Stimulated activated CD4-positive, alpha-beta T cell treated with anti-CD3 and anti-CD28 coated beads, Interleukin-1b, Interleukin-23, amount 100 ng/mL, for 4 hours (primary cell): ENCODE measurements around the gene MIPEP.
"Not testable (repeated sequence)": the region's sequence is repeated elsewhere in the genome, so short reads cannot be mapped to it uniquely, and the experiment has no call there.

ENCODE experiments used
- DNase-seq, 2 donors: peaks; one replicate each; pipeline ENCODE4 v3.0.0-alpha.2; 2020; ENCODE audit warnings: low read depth in 2 of 2

Gene MIPEP

DNA sequence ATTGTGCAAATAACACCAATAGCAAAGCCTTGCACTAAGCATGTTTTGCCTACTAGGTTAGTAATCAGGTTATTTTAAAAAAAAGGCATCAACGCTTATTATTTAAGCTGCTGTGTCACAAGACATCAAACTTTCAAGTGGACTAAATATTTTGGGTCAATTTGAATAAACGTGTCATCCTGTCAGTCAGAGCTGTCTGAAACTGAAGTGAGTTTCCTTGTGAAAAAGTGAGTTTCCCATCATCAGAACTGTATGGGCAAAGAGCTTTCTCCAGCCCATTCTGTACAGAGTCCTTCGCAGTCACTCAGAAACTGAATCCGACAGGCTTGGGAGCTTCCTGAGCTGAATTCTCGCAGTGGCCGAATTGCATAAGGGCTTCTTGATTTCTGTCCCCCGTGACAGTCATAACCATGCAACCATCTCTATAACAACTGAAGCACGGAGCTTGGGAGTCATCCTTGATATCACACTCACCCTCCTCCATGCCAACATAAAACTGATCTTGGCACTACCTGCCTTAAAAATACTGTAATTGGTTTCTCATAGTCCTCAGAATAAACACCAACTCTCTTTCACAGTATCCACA lies 139.8 kb downstream of the MIPEP start:
- no peak for DNase-seq

GRCh38 chr13:23748109-23748990 lies 140.8 kb downstream of the MIPEP start:
- no peak for DNase-seq

DNA sequence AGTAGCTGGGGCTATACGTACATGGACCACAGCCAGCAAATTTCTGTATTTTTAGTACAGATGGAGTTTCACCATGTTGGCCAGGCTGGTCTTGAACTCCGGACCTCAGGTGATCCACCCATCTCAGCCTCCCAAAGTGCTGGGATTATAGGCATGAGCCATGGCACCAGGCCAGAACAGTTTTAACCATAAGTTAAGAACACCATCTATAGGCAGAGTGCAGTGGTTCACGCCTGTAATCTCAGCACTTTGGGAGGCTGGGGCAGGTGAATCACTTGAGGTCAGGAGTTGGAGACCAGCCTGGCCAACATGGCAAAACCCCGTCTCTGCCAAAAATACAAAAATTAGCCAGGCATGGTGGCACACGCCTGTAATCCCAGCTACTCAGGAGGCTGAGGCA lies 143.1 kb downstream of the MIPEP start:
- DNase-seq: not testable (repeated sequence)

DNA sequence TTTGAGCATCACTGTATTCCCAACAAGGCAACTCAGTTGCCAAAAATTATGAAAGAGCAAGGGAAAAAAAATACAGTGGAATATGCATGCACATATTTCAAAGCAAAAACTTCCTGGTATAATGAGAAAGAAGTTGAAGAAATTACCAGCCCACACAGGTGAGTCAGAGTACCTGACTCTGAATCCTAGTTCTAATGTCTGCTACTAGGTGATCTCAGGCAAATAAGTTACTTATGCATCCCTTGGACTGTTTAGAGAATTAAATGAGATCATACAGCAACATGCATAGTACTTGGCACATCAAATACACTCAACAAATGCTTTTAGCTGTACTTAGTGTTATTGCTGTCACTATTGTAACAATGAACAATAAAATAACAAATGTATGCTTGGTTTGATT lies 144.9 kb downstream of the MIPEP start:
- no peak for DNase-seq

DNA sequence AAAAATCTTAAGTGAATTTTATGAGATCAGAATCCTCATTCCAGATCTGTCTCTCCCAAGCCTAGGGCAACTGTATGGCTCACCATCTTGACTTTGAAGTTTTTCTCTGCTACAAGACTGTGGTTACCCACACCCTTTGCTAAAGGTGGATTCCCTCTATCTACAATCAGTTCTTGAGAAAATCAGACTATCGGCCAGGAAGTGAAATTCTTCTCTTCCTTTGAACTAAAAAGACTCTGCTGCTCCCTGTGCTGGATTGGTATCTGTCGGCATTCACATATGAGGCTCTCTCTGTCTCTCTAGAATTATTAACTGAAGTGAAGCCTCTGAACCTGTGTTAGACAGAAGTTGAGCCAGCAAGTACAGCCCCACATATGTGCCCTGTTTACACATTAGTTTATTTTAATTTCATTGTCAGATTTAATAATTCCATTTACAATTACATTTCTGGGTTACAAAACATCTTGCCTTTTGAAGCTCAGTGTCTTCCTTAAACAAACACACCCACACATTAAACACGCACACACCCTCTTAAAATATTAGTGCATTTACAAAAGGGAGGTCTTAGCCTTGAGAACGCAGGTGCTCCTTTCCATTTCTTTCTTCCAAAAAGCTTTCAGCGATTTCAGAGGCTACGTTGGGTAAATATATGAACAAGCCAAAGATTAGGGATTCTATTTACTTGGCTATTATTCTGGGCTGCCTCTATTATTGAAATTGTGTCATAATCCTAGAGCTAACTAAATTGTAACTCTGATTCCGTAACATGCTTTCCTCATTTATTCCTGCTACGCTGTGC lies 145.7 kb downstream of the MIPEP start:
- no peak for DNase-seq

- DNase-seq: no peak
Observed at GRCh38 chr13:23741879-23742510, 147.2 kb downstream of the MIPEP start.

DNA sequence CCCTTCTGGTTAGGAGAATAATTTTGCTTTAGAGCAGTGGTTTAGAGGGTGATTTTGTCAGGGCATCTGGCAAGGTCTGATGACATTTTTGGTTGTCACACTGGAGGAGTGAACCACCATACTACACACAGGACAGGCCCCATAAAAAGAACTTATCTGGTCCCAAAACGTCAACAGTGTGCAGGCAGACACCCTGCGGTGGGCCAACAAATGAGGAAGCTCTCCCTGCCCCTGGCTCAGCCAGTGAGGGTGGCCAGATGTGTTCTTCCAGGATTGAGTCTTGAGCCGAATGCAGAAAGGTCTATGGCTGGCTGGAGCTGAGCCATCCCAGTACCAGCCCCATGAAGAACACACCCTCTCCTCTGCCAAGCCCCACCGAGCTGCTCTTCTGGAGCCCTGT lies 149.2 kb downstream of the MIPEP start:
- no peak for DNase-seq

DNA sequence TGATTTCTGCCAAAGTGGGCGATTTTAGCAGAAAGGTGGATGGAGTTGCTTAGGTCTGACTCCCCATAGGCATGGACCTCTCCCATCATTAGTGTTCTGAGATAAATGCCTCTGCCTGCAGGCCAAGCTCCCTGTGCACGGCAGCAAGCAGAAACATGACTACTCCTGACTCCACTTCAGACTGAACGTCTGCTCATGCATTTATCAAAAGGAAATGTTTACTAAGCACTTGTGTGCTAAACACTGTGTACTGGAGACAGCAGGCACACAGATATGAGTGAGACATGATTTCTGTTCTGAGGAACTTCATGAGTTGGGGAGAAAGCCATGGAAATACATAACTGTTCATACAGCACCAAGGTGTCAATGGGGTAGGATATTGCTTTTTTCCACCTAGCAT lies 149.6 kb downstream of the MIPEP start:
- no peak for DNase-seq

- no peak for DNase-seq
Observed at GRCh38 chr13:23736541-23736940, 152.7 kb downstream of the MIPEP start.

- no peak for DNase-seq
Observed at GRCh38 chr13:23735329-23735728, 153.9 kb downstream of the MIPEP start.

DNA sequence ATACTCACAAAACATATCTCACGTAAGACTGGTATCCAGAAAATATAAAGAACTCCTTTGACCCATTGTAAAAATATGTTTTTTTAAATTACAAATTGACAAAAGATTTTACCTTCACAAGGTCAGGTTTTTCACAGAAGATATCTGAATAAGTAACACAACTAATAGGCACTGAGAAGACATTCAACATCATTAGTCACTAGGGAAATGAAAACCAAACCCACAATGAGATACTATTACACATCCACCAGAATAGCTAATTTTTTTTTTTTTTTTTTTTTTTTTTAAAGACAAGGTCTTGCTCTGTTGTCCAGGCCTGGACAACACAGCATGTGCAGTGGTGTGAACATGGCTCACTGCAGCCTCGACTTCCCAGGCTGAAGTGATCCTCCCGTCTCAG lies 157.5 kb downstream of the MIPEP start:
- no peak for DNase-seq

DNA sequence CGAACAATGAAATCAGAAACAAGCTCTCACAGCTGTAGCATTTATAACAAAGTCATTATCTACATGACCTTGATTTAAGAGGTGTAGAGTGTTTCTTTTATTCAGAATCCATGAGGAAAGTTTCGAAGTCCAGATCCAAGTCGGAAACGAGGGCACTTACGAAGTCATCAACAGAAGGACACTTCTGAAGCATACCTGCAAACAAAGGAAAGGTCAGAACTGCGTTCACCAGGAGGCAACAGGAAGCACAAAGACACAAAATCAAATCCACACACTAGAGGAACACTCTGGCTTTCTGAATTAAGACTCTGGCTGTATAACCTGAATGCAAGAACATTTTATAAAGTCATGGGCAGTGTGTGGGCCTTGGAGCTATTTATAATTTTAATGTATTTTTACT lies 158.9 kb downstream of the MIPEP start:
- no peak for DNase-seq

DNA sequence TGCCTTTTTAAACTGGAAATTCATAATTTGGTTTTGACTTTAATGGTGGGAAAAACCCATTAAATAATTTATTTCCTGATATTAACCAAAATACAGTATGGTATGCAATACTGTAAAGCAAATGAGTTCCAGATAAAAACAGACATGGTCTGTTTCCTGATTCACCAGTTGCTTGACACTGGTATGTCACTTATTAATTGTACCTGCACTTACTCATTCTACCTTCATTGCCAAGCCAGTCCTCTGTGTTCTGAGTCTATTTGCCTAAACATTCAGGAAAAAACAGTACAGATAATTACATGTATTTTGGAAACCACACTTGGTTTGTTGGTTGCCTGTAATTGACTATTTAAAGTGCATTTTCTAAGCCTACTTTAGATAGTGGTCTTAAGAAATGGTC lies 159.7 kb downstream of the MIPEP start:
- no peak for DNase-seq

GRCh38 chr13:23728807-23729206 lies 160.4 kb downstream of the MIPEP start:
- no peak for DNase-seq

- DNase-seq: no peak
Observed at GRCh38 chr13:23725922-23726321, 163.3 kb downstream of the MIPEP start.

DNA sequence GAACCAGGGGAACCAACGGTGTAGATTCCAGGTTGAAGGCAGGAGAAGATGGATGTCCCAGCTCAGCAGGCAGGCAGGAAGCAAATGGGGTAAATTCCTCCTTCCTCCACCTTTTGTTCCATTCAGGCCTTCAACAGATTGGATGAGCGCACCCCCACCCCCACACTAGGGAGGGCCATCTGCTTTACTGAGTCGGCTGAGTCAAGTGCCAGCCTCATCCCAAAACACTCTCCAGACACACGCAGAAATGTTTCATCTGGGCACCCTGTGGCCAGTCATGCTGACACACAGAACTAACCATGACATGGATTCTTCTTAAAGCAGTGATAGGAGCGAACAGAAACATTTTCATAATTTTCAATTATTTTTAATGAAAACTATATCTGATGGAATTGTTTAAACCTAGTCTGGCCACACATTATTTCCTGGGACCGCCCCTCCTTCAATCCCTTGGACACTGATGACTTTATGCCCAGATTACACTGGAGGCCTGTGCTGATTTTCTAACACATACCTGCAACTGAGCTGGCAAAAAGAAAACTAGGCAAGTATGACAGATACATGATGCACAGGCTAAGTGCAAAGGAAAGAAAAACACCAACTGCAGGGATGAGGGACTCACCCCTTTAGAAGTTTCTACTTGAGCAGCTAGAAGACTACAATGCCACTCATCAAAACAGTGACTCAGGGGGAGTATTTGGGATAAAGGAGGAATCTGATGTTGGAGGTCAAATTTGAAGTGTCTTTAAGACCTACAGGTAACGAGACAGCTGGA lies 164.8 kb downstream of the MIPEP start:
- DNase-seq: no peak

- DNase-seq: no peak
Observed at GRCh38 chr13:23723471-23723870, 165.7 kb downstream of the MIPEP start.

DNA sequence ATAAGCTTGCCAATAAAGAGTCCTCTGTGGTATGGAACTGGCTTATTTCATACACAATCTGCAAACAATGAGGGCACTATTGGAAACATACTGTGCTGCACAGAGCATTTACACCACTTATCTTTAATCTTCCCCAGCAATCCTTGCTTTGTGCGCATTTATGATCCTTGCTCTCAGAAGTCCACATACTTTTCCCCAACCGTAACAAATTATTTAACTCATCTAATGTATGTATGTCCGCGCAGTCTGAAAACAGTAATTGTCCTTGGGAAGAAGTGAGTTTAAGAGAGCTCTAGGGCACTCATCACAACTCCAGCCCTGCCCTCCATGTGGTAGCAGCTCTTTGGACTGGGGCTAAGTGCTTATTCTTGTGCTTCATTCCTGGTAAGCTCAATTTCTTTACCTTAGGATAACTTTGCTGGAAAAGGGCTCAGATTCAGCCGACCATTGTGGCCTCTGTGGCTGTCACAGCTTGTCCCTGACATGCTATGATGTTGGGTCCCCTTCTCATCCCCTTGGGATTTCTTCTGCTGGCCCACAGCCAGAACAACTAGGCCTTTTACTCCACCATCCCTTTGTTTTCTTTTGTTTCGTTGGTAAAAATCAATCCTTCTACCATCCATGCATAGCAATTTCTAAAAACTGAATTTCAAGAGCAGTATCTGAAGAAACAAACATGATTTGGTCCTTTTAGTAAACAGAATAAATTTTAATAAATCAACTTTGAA lies 166.3 kb downstream of the MIPEP start:
- no peak for DNase-seq

GRCh38 chr13:23718996-23719395 lies 170.2 kb downstream of the MIPEP start:
- no peak for DNase-seq

DNA sequence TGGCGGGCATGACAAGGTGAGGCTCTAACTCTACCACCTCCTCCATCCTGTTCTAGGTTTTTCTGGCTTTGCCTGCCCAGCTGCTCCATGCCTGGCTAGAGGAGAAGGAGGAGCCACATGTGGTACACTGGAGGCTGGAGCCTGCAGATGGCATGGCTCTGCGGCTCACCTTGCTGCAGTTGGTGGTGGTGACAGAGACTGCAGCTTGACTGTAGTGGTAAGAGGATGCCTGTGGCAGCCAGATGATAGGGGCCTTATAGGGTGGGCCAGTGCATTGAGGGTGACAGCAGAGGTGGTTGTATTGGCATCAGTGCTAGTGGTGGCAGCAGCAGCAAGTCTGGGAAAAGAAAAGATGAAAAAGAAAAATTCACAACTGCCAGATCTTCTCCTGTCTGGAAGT lies 172.8 kb downstream of the MIPEP start:
- no peak for DNase-seq

DNA sequence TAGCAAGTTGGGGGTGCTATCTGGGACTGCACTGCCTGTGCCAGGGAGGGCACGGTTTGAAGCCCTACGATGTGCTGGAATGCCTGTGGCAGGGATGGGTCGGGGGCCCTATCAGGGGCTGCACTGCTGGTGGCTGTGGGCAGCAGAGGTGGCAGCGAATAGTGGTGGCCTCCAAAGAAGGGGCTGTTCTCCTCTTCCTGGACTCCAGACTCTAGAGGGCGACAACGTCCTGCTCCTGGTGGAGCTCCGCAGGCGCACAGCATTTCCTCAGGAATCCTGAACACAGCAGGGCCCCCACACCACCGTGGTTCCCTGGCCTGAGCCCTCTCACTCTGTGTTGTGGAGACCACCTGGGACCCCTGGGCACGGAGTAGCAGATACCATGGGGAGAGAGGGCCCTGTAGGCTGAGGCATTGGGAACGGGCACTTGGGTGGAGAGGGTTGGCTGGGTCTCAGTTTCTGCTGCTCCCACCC lies 173.4 kb downstream of the MIPEP start:
- no peak for DNase-seq
